Stomach (tissue), 4 donors: ENCODE data around the gene RAB31.

Experiments
- CTCF ChIP-seq, 7 experiments: fragments of 450-650 bp in 4 of 7; fragments of 200-600 bp in 3 of 7; sonication (generic) in 3 of 7; IDR thresholded peaks; one replicate each; pipeline ENCODE4 v1.5.1; 2016 to 2019; ENCODE audit warnings: antibody characterized with exemption in 7 of 7, control low read depth in 2 of 7, mild to moderate bottlenecking in 1 of 7
- EP300 ChIP-seq: sonication (generic); formaldehyde crosslinking; IDR thresholded peaks from one replicate; pipeline ENCODE4 v1.6.1; 2017; ENCODE audit warnings: antibody characterized with exemption
- POLR2A ChIP-seq, 4 donors: fragments of 450-650 bp; IDR thresholded peaks; one replicate each; pipeline ENCODE4 v1.6.1; 2016; ENCODE audit warnings: antibody characterized with exemption in 4 of 4, control low read depth in 2 of 4, mild to moderate bottlenecking in 1 of 4, moderate library complexity in 1 of 4

GRCh38 chr18:9876212-9876866, 168.2 kb downstream of the RAB31 start:
- TF ChIP-seq CTCF (IDR thresholded peaks at IDR 0.05), result no peak
- TF ChIP-seq POLR2A (IDR thresholded peaks at IDR 0.05), result no peak
- no peak for TF ChIP-seq EP300
